ENCODE results near the gene NEK11. TPM values are rescaled to one million over a fixed set of nuclear protein-coding genes. Genes with fewer than 3 reads are reported as not detected.

Gene NEK11
- total RNA-seq, 1 donor from 2014 or later: 20.9 TPM

DNA sequence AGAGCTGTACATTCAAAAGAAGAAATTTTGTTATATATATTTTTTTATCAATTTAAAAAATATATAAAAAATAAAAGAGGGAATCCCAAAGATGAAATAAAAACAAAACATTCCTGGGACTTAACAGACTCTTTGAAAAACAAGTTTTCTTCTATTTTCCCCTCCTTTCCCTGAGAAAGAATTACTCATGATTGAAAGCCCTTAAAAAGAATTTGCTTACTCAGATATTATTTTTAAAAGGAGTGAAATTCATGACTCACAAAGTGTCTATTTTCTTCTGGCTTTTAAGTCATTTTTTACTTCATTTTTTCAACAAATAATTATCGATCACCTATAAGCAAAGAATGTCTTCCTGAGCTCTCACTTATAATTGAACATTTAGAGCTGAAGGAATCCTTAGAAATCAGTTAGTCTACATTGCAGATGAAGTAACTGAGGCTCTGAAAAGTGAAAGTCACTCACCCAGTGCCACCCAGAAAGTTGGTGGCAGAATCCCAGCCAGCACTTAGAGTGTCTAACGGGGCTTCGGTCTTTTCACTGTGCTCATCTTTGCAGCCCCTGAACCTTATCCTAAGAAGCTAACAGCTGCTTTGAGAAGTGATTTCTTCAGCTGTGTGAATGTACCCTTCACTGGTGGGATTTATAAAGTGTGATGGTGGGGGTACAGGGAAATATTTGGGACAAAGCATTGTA lies 312.4 kb downstream of the NEK11 start:
- H3K4me1 ChIP-seq (ENCODE audit: control insufficient read depth in 3 of 3, insufficient read depth in 3 of 3, low read length in 3 of 3): no peaks in the 10 kb centered on the region
- no peaks in the 10 kb centered on the region for H3K9me3 ChIP-seq (ENCODE audit: control insufficient read depth in 3 of 3, low read length in 3 of 3)
- H3K27me3 ChIP-seq (ENCODE audit: control insufficient read depth in 3 of 3, insufficient read depth in 3 of 3, low read length in 3 of 3): no peaks in the 10 kb centered on the region
- no peak overlapping the region for H3K9ac ChIP-seq (ENCODE audit: low read depth in 1 of 3, low read length in 3 of 3)
- no peaks in the 10 kb centered on the region for H3K36me3 ChIP-seq (ENCODE audit: control insufficient read depth in 3 of 3, insufficient read depth in 3 of 3, low read length in 3 of 3)
- H3K27ac ChIP-seq (ENCODE audit: low read depth, low read length): no peak overlapping the region
- no peak overlapping the region for H3K4me3 ChIP-seq (ENCODE audit: low read length in 3 of 3)

DNA sequence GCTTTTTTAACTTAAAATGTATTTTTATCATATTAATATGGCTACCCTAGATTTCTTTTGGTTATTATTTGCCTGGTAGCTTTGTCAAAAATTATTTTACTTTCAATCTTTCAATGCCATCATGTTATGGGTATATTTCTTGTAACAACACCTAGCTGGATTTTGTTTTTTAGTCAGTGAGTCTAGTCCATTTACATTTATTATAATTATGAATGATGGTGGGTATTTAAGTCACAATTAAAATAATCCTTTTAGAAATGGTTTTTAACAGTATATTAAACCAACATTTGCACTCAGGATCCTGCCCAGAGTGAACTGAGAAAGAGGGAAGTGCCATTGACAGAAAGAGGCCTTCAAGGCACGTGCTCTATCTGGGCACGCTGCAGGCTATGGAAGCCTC lies 315.1 kb downstream of the NEK11 start:
- H3K27me3 ChIP-seq (ENCODE audit: control insufficient read depth in 3 of 3, insufficient read depth in 3 of 3, low read length in 3 of 3): no peaks in the 10 kb centered on the region

DNA sequence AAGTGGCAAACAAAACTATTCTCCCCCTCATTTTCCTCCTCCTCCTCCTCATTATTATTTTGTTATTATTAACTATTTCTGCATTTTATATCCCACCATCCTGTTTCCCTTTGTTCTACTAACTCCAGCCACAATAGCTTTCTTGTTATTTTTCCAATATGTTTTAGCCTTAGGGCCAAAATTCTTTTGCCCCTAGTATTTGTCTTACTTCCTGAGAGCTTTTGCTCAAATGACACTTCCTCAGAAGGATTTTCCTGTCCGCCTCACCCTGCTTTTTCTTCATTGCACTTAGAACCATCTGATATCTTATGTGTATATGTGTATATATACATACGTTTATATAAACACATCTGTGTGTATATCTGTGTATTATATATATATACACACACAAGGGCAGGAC lies 322.2 kb downstream of the NEK11 start:
- H3K36me3 ChIP-seq (ENCODE audit: control insufficient read depth in 3 of 3, insufficient read depth in 3 of 3, low read length in 3 of 3): no peaks in the 10 kb centered on the region
- no peak overlapping the region for H3K9ac ChIP-seq (ENCODE audit: low read depth in 1 of 3, low read length in 3 of 3)
- peaks cover 0 to 12% (median 7%) of the 10 kb centered on the region in 3 donors for H3K4me1 ChIP-seq (ENCODE audit: control insufficient read depth in 3 of 3, insufficient read depth in 3 of 3, low read length in 3 of 3)
- H3K27ac ChIP-seq (ENCODE audit: low read depth, low read length): no peak overlapping the region
- no peak overlapping the region for H3K4me3 ChIP-seq (ENCODE audit: low read length in 3 of 3)
- no peaks in the 10 kb centered on the region for H3K9me3 ChIP-seq (ENCODE audit: control insufficient read depth in 3 of 3, low read length in 3 of 3)
- no peaks in the 10 kb centered on the region for H3K27me3 ChIP-seq (ENCODE audit: control insufficient read depth in 3 of 3, insufficient read depth in 3 of 3, low read length in 3 of 3)

More for the DNA sequence above, 315.1 kb downstream of the NEK11 start:
- Histone ChIP-seq H3K36me3 (ENCODE audit: control insufficient read depth in 3 of 3, insufficient read depth in 3 of 3, low read length in 3 of 3) (no peaks in the 10 kb centered on the region), H3K9me3 (ENCODE audit: control insufficient read depth in 3 of 3, low read length in 3 of 3) (no peaks in the 10 kb centered on the region), H3K9ac (ENCODE audit: low read depth in 1 of 3, low read length in 3 of 3) (no peak overlapping the region), H3K4me3 (ENCODE audit: low read length in 3 of 3) (no peak overlapping the region), H3K4me1 (ENCODE audit: control insufficient read depth in 3 of 3, insufficient read depth in 3 of 3, low read length in 3 of 3) (no peaks in the 10 kb centered on the region), H3K27ac (ENCODE audit: low read depth, low read length) (no peak overlapping the region)

- H3K4me3 ChIP-seq (ENCODE audit: low read length in 3 of 3): no peak overlapping the region
- no peaks in the 10 kb centered on the region for H3K36me3 ChIP-seq (ENCODE audit: control insufficient read depth in 3 of 3, insufficient read depth in 3 of 3, low read length in 3 of 3)
- H3K27me3 ChIP-seq (ENCODE audit: control insufficient read depth in 3 of 3, insufficient read depth in 3 of 3, low read length in 3 of 3): no peaks in the 10 kb centered on the region
- no peak overlapping the region for H3K9ac ChIP-seq (ENCODE audit: low read depth in 1 of 3, low read length in 3 of 3)
- H3K9me3 ChIP-seq (ENCODE audit: control insufficient read depth in 3 of 3, low read length in 3 of 3): no peaks in the 10 kb centered on the region
- peaks cover 3 to 12% (median 12%) of the 10 kb centered on the region in 3 donors for H3K4me1 ChIP-seq (ENCODE audit: control insufficient read depth in 3 of 3, insufficient read depth in 3 of 3, low read length in 3 of 3)
- H3K27ac ChIP-seq (ENCODE audit: low read depth, low read length): peak overlapping the region; percentile 15
Measured at GRCh38 chr3:131349454-131349853, 322.8 kb downstream of the NEK11 start.

DNA sequence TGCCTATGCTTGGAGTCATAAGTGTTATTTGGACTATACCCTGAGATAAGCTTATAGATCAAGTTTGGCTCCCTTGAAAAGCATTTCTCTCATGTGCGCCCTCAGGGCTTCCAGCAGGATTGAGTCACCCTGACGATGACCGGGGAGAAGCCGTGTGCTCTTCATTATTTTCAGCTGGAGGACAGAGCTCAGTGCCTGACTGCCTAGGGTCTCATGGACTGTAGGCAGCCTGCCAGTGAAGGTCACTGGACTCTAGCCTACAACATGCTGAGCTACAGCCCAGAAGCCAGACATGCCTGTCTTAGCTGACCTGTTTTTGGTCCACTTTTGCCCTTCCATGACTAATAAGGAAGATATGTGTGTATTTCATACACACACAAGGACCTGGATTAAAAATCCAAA lies 323.3 kb downstream of the NEK11 start:
- peaks cover 3 to 12% (median 12%) of the 10 kb centered on the region in 3 donors for H3K4me1 ChIP-seq (ENCODE audit: control insufficient read depth in 3 of 3, insufficient read depth in 3 of 3, low read length in 3 of 3)
- no peaks in the 10 kb centered on the region for H3K27me3 ChIP-seq (ENCODE audit: control insufficient read depth in 3 of 3, insufficient read depth in 3 of 3, low read length in 3 of 3)
- H3K9ac ChIP-seq (ENCODE audit: low read depth in 1 of 3, low read length in 3 of 3): no peak overlapping the region
- H3K4me3 ChIP-seq (ENCODE audit: low read length in 3 of 3): no peak overlapping the region
- no peaks in the 10 kb centered on the region for H3K36me3 ChIP-seq (ENCODE audit: control insufficient read depth in 3 of 3, insufficient read depth in 3 of 3, low read length in 3 of 3)
- no peaks in the 10 kb centered on the region for H3K9me3 ChIP-seq (ENCODE audit: control insufficient read depth in 3 of 3, low read length in 3 of 3)
- H3K27ac ChIP-seq (ENCODE audit: low read depth, low read length): peak overlapping the region; percentile 15

DNA sequence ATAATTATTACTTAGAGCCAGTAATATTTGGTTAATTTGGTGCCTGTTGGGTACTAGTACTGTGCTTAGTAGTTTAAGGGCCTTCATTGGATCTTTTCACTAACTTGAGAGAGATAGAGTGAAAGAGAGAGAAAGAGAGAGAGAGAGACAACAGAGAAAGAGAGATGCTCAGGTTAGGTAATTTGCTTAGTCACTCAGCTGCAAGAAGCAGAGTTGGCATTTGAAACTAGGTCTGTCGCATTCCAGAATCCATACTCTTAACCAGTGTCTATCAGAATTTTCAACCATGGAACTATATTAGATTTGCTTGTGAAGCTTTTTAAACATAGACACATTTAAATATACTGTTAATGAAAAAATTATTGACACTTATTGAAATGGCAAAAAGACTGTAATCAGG lies 323.8 kb downstream of the NEK11 start:
- Histone ChIP-seq H3K36me3 (ENCODE audit: control insufficient read depth in 3 of 3, insufficient read depth in 3 of 3, low read length in 3 of 3) (no peaks in the 10 kb centered on the region), H3K4me3 (ENCODE audit: low read length in 3 of 3) (no peak overlapping the region), H3K9me3 (ENCODE audit: control insufficient read depth in 3 of 3, low read length in 3 of 3) (no peaks in the 10 kb centered on the region), H3K27ac (ENCODE audit: low read depth, low read length) (peak overlapping the region; percentile 15), H3K4me1 (ENCODE audit: control insufficient read depth in 3 of 3, insufficient read depth in 3 of 3, low read length in 3 of 3) (peaks cover 3 to 12% (median 12%) of the 10 kb centered on the region in 3 donors), H3K27me3 (ENCODE audit: control insufficient read depth in 3 of 3, insufficient read depth in 3 of 3, low read length in 3 of 3) (no peaks in the 10 kb centered on the region), H3K9ac (ENCODE audit: low read depth in 1 of 3, low read length in 3 of 3) (no peak overlapping the region)

DNA sequence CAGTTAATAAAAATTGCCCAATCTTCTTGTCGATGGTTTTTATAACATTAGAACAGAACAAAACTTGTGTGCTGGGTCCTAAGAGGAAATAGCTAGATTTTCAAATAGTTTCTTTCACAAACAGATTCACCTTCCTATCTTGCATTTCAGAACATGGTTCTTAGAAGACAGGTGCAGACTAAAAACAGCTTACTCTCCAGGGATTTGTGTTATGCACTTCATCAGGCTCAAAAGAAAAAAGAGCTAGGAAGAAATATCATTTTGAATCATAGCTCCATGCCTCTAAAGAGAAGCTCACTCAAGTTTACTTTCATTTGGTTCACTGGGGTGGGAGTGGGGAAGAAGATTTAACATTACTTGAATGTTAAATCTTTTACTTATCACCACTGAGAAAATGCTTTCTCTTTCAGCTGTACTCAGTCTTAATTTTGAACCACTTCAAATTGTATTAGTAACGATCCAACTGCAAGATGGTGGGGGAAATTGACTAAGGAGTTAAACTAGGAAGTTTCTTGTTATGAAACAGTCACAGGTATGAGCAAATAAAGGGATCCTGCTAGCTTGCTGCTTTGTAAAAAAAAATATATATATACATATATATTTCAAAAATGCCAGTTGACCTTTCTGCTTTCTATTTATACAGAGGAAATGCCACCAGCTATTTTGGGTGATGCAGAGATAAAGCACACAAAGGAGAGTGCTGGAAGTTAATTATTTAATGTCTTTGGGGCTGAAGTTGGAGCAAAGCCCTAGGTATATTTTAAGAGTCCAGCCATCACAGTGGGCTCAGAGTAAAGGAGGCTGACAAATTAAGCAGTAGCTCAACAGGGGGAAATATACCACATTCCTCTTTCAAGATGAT lies 326.6 kb downstream of the NEK11 start:
- H3K4me3 ChIP-seq (ENCODE audit: low read length in 3 of 3): no peak overlapping the region
- H3K9ac ChIP-seq (ENCODE audit: low read depth in 1 of 3, low read length in 3 of 3): peak overlapping the region in 1 of 3 donors; percentile 25
- no peaks in the 10 kb centered on the region for H3K27me3 ChIP-seq (ENCODE audit: control insufficient read depth in 3 of 3, insufficient read depth in 3 of 3, low read length in 3 of 3)
- no peaks in the 10 kb centered on the region for H3K9me3 ChIP-seq (ENCODE audit: control insufficient read depth in 3 of 3, low read length in 3 of 3)
- no peaks in the 10 kb centered on the region for H3K36me3 ChIP-seq (ENCODE audit: control insufficient read depth in 3 of 3, insufficient read depth in 3 of 3, low read length in 3 of 3)
- peak overlapping the region; percentile 8 for H3K27ac ChIP-seq (ENCODE audit: low read depth, low read length)
- peaks cover 3 to 12% (median 12%) of the 10 kb centered on the region in 3 donors for H3K4me1 ChIP-seq (ENCODE audit: control insufficient read depth in 3 of 3, insufficient read depth in 3 of 3, low read length in 3 of 3)

GRCh38 chr3:131353986-131354385 lies 327.3 kb downstream of the NEK11 start:
- H3K36me3 ChIP-seq (ENCODE audit: control insufficient read depth in 3 of 3, insufficient read depth in 3 of 3, low read length in 3 of 3): no peaks in the 10 kb centered on the region
- H3K27me3 ChIP-seq (ENCODE audit: control insufficient read depth in 3 of 3, insufficient read depth in 3 of 3, low read length in 3 of 3): no peaks in the 10 kb centered on the region
- no peak overlapping the region for H3K9ac ChIP-seq (ENCODE audit: low read depth in 1 of 3, low read length in 3 of 3)
- H3K4me3 ChIP-seq (ENCODE audit: low read length in 3 of 3): no peak overlapping the region
- H3K27ac ChIP-seq (ENCODE audit: low read depth, low read length): no peak overlapping the region
- H3K4me1 ChIP-seq (ENCODE audit: control insufficient read depth in 3 of 3, insufficient read depth in 3 of 3, low read length in 3 of 3): peaks cover 3 to 12% (median 12%) of the 10 kb centered on the region in 3 donors
- no peaks in the 10 kb centered on the region for H3K9me3 ChIP-seq (ENCODE audit: control insufficient read depth in 3 of 3, low read length in 3 of 3)

GRCh38 chr3:131356006-131356595 lies 329.4 kb downstream of the NEK11 start:
- no peaks in the 10 kb centered on the region for H3K27me3 ChIP-seq (ENCODE audit: control insufficient read depth in 3 of 3, insufficient read depth in 3 of 3, low read length in 3 of 3)
- H3K9me3 ChIP-seq (ENCODE audit: control insufficient read depth in 3 of 3, low read length in 3 of 3): no peaks in the 10 kb centered on the region
- H3K4me1 ChIP-seq (ENCODE audit: control insufficient read depth in 3 of 3, insufficient read depth in 3 of 3, low read length in 3 of 3): peaks cover 3 to 12% (median 6%) of the 10 kb centered on the region in 3 donors
- H3K36me3 ChIP-seq (ENCODE audit: control insufficient read depth in 3 of 3, insufficient read depth in 3 of 3, low read length in 3 of 3): no peaks in the 10 kb centered on the region
- H3K27ac ChIP-seq (ENCODE audit: low read depth, low read length): no peak overlapping the region
- H3K4me3 ChIP-seq (ENCODE audit: low read length in 3 of 3): no peak overlapping the region
- H3K9ac ChIP-seq (ENCODE audit: low read depth in 1 of 3, low read length in 3 of 3): no peak overlapping the region

GRCh38 chr3:131357275-131357674 lies 330.6 kb downstream of the NEK11 start:
- Histone ChIP-seq H3K36me3 (ENCODE audit: control insufficient read depth in 3 of 3, insufficient read depth in 3 of 3, low read length in 3 of 3) (no peaks in the 10 kb centered on the region), H3K4me3 (ENCODE audit: low read length in 3 of 3) (no peak overlapping the region), H3K9me3 (ENCODE audit: control insufficient read depth in 3 of 3, low read length in 3 of 3) (no peaks in the 10 kb centered on the region), H3K27me3 (ENCODE audit: control insufficient read depth in 3 of 3, insufficient read depth in 3 of 3, low read length in 3 of 3) (no peaks in the 10 kb centered on the region), H3K9ac (ENCODE audit: low read depth in 1 of 3, low read length in 3 of 3) (no peak overlapping the region), H3K27ac (ENCODE audit: low read depth, low read length) (no peak overlapping the region), H3K4me1 (ENCODE audit: control insufficient read depth in 3 of 3, insufficient read depth in 3 of 3, low read length in 3 of 3) (peaks cover 9 to 19% (median 11%) of the 10 kb centered on the region in 3 donors)
